ENCODE data around the gene MAPK8.
A peak's percentile ranks its signal among the peaks of the same experiment; 100 is the strongest.

MAPK8 gene

GRCh38 chr10:48389846-48390557 is 83.5 kb downstream of the MAPK8 start:
- H3K4me3 ChIP-seq (replicated peaks; ENCODE audit: low read depth, low read length) = no peak overlapping the region
- TF ChIP-seq CTCF (IDR thresholded peaks at IDR 0.05; ENCODE audit: insufficient read depth, low read length, poor library complexity, severe bottlenecking) = no peak
- no peaks in the 10 kb centered on the region for H3K36me3 ChIP-seq (ENCODE audit: control insufficient read depth, insufficient read depth, low read length)
- DNase-seq (ENCODE audit: extremely low read depth, insufficient read length) = no peak
- H3K27me3 ChIP-seq (replicated peaks; ENCODE audit: control insufficient read depth, insufficient read depth, low read length) = no peaks in the 10 kb centered on the region

- DNase-seq (ENCODE audit: extremely low read depth, insufficient read length) = no peak
- no peak for TF ChIP-seq CTCF (IDR thresholded peaks at IDR 0.05; ENCODE audit: insufficient read depth, low read length, poor library complexity, severe bottlenecking)
- H3K4me3 ChIP-seq (replicated peaks; ENCODE audit: low read depth, low read length) = no peak overlapping the region
- no peaks in the 10 kb centered on the region for H3K36me3 ChIP-seq (ENCODE audit: control insufficient read depth, insufficient read depth, low read length)
- no peaks in the 10 kb centered on the region for H3K27me3 ChIP-seq (replicated peaks; ENCODE audit: control insufficient read depth, insufficient read depth, low read length)
Measured at GRCh38 chr10:48390558-48390871, 84.0 kb downstream of the MAPK8 start.

GRCh38 chr10:48390933-48391845 is 84.7 kb downstream of the MAPK8 start:
- Histone ChIP-seq H3K36me3 (ENCODE audit: control insufficient read depth, insufficient read depth, low read length) (no peaks in the 10 kb centered on the region), H3K27me3 (replicated peaks; ENCODE audit: control insufficient read depth, insufficient read depth, low read length) (no peaks in the 10 kb centered on the region), H3K4me3 (replicated peaks; ENCODE audit: low read depth, low read length) (no peak overlapping the region)
- DNase-seq (ENCODE audit: extremely low read depth, insufficient read length) = peak; percentile 13
- TF ChIP-seq CTCF (IDR thresholded peaks at IDR 0.05; ENCODE audit: insufficient read depth, low read length, poor library complexity, severe bottlenecking) = no peak

- no peak overlapping the region for H3K4me3 ChIP-seq (replicated peaks; ENCODE audit: low read depth, low read length)
- TF ChIP-seq CTCF (IDR thresholded peaks at IDR 0.05; ENCODE audit: insufficient read depth, low read length, poor library complexity, severe bottlenecking) = no peak
- no peaks in the 10 kb centered on the region for H3K27me3 ChIP-seq (replicated peaks; ENCODE audit: control insufficient read depth, insufficient read depth, low read length)
- DNase-seq (ENCODE audit: extremely low read depth, insufficient read length) = no peak
- no peaks in the 10 kb centered on the region for H3K36me3 ChIP-seq (ENCODE audit: control insufficient read depth, insufficient read depth, low read length)
Measured at GRCh38 chr10:48391994-48392393, 85.5 kb downstream of the MAPK8 start.

GRCh38 chr10:48398261-48398660 is 91.8 kb downstream of the MAPK8 start:
- H3K4me3 ChIP-seq (replicated peaks; ENCODE audit: low read depth, low read length) = no peak overlapping the region
- H3K36me3 ChIP-seq (ENCODE audit: control insufficient read depth, insufficient read depth, low read length) = no peaks in the 10 kb centered on the region
- TF ChIP-seq CTCF (IDR thresholded peaks at IDR 0.05; ENCODE audit: insufficient read depth, low read length, poor library complexity, severe bottlenecking) = no peak
- no peak for DNase-seq (ENCODE audit: extremely low read depth, insufficient read length)
- H3K27me3 ChIP-seq (replicated peaks; ENCODE audit: control insufficient read depth, insufficient read depth, low read length) = no peaks in the 10 kb centered on the region
